ENCODE measurements around the gene ABLIM3. TPM values are rescaled to one million over a fixed set of nuclear protein-coding genes. Genes with fewer than 3 reads are reported as not detected.

The ABLIM3 gene
- total and polyA plus RNA-seq, 2 experiments from 2014 or later = 0.19 to 2.2 TPM

- TF ChIP-seq REST (IDR thresholded peaks at IDR 0.05; ENCODE audit: unreplicated experiment) = no peak
- no peak for TF ChIP-seq ZNF331 (CRISPR knock-in tag; IDR thresholded peaks at IDR 0.05; ENCODE audit: low read depth)
- TF ChIP-seq EZH2 (IDR thresholded peaks at IDR 0.05; ENCODE audit: low read depth, unreplicated experiment) = no peak
- no peak for TF ChIP-seq STAT1 (IDR thresholded peaks at IDR 0.05; ENCODE audit: unreplicated experiment)
- TF ChIP-seq ZNF114 (CRISPR knock-in tag; IDR thresholded peaks at IDR 0.05) = no peak
- no peak for TF ChIP-seq CREB1 (CRISPR knock-in tag; IDR thresholded peaks at IDR 0.05; ENCODE audit: low read depth)
- TF ChIP-seq CTCF (conservative IDR thresholded peaks at IDR 0.05; ENCODE audit: low read depth in 2 of 2) = no peak
- TF ChIP-seq ETS1 (IDR thresholded peaks at IDR 0.05) = no peak
- TF ChIP-seq POLR2AphosphoS5 (IDR thresholded peaks at IDR 0.05; ENCODE audit: low read depth) = no peak
Observed at GRCh38 chr5:149210225-149210624, 68.9 kb downstream of the ABLIM3 start (continued).

GRCh38 chr5:149210968-149211490 lies 69.7 kb downstream of the ABLIM3 start:
- H4K20me1 ChIP-seq (replicated peaks; ENCODE audit: insufficient read depth) = no peaks in the 10 kb centered on the region
- H3K4me3 Mint-ChIP-seq = no peak overlapping the region
- no peaks in the 10 kb centered on the region for H3K27me3 ChIP-seq (ENCODE audit: insufficient read depth)
- no peak overlapping the region for H3K4me2 ChIP-seq
- no peaks in the 10 kb centered on the region for H3K36me3 Mint-ChIP-seq (ENCODE audit: low read depth)
- no peak overlapping the region for H3K27ac Mint-ChIP-seq
- no peaks in the 10 kb centered on the region for H3F3A ChIP-seq (replicated peaks; ENCODE audit: low read depth)
- ATAC-seq (no peak), DNase-seq (ENCODE audit: low spot score) (peak; percentile 28)
- H3K9me3 Mint-ChIP-seq = no peaks in the 10 kb centered on the region
- H3K79me2 ChIP-seq (replicated peaks; ENCODE audit: insufficient read depth) = no peaks in the 10 kb centered on the region
- no peak overlapping the region for H3K4me3 ChIP-seq
- no peaks in the 10 kb centered on the region for H3K36me3 ChIP-seq (ENCODE audit: insufficient read depth)
- H3K27me3 Mint-ChIP-seq (ENCODE audit: insufficient read depth, low read depth, poor library complexity) = peaks cover 6% of the 10 kb centered on the region
- no peak overlapping the region for H2AFZ ChIP-seq
- no peak overlapping the region for H3K27ac ChIP-seq (ENCODE audit: low read depth)
- TF ChIP-seq ZNF114 (CRISPR knock-in tag; IDR thresholded peaks at IDR 0.05) = no peak
- H3K9me2 ChIP-seq (ENCODE audit: insufficient read depth) = peaks cover 7% of the 10 kb centered on the region; the same call in 1 of the 2 replicates
- H3K4me1 ChIP-seq (ENCODE audit: insufficient read depth) = no peaks in the 10 kb centered on the region
- H3K4me1 Mint-ChIP-seq = no peaks in the 10 kb centered on the region; the same call in 2 of the 3 replicates

Data from GM23338 (cell line).